PC-9 (cell line): ENCODE measurements around the gene RNU6-1. TPM values are rescaled to one million over a fixed set of nuclear protein-coding genes. Genes with fewer than 3 reads are reported as not detected.

ENCODE experiments used
- BruUV-seq: library from RNA; stranded (reverse); fragments of 400-500 nt; replicated peaks from 2 replicates; lab custom pipeline; 2021; lab: Mats Ljungman, UMichigan
- CTCF ChIA-PET: fragments of 300-600 bp; sonication (Branson Sonifier 250); formaldehyde crosslinking; loops from one replicate; lab custom pipeline; 2022; ENCODE audit warnings: antibody characterized with exemption; lab: Charles Lee
- POLR2A ChIA-PET: fragments of 300-600 bp; sonication (Branson Sonifier 250); formaldehyde crosslinking; loops from one replicate; lab custom pipeline; 2022; ENCODE audit warnings: antibody characterized with exemption; ENCODE audit not compliant: unreplicated experiment; lab: Charles Lee
- DNase-seq, 2 experiments: peaks; one replicate each; pipeline versions ENCODE4 v3.0.0 to v3.0.0-alpha.2; 2015 to 2022; ENCODE audit warnings: mixed read lengths in 1 of 2
- H2AFZ ChIP-seq: fragments of 200-600 bp; sonication (generic); 2 replicates; pipeline ENCODE4 v1.8.1; 2017; ENCODE audit warnings: antibody characterized with exemption
- H3F3A ChIP-seq: fragments of 200-600 bp; sonication (generic); 2 replicates; pipeline ENCODE4 v1.8.1; 2017; ENCODE audit warnings: antibody characterized with exemption, mild to moderate bottlenecking, low read depth; ENCODE audit not compliant: insufficient read depth
- H3K27ac ChIP-seq: fragments of 200-600 bp; sonication (generic); 2 replicates; pipeline ENCODE4 v1.6.1; 2016; ENCODE audit warnings: mixed run types
- H3K27me3 ChIP-seq: fragments of 200-600 bp; sonication (generic); 2 replicates; pipeline ENCODE4 v1.6.1; 2016; ENCODE audit warnings: low read depth, mixed run types; ENCODE audit not compliant: insufficient read depth
- H3K36me3 ChIP-seq: fragments of 200-600 bp; sonication (generic); 2 replicates; pipeline ENCODE4 v1.6.1; 2016; ENCODE audit warnings: low read depth, mixed run types
- H3K4me1 ChIP-seq: fragments of 200-600 bp; sonication (generic); replicated peaks from 2 replicates; pipeline ENCODE4 v1.6.1; 2016; ENCODE audit warnings: mixed run types; ENCODE audit not compliant: insufficient read depth
- H3K4me2 ChIP-seq: fragments of 200-600 bp; sonication (generic); 2 replicates; pipeline ENCODE4 v1.6.1; 2017; ENCODE audit warnings: mixed run types
- H3K4me3 ChIP-seq: fragments of 200-600 bp; sonication (generic); 2 replicates; pipeline ENCODE4 v1.6.1; 2016; ENCODE audit warnings: mixed run types
- H3K79me2 ChIP-seq: fragments of 200-600 bp; sonication (generic); 2 replicates; pipeline ENCODE4 v1.6.1; 2017; ENCODE audit warnings: low read depth, mixed run types
- H3K9me2 ChIP-seq: fragments of 200-600 bp; sonication (generic); 2 replicates; pipeline ENCODE4 v1.8.1; 2017; ENCODE audit warnings: mild to moderate bottlenecking; ENCODE audit not compliant: insufficient read depth
- H3K9me3 ChIP-seq: fragments of 200-600 bp; sonication (generic); 2 replicates; pipeline ENCODE4 v1.8.1; 2016; ENCODE audit warnings: low read depth; ENCODE audit not compliant: insufficient read depth
- H4K20me1 ChIP-seq: fragments of 200-600 bp; sonication (generic); 2 replicates; pipeline ENCODE4 v1.8.1; 2017; ENCODE audit not compliant: insufficient read depth
- EZH2 ChIP-seq: fragments of 200-600 bp; sonication (generic); IDR thresholded peaks from 2 replicates; pipeline ENCODE4 v1.8.0; 2017; ENCODE audit warnings: antibody characterized with exemption, low read depth
- intact Hi-C: fragments of 100-400 bp; cut with micrococcal nuclease; formaldehyde crosslinking; loops from one replicate; pipeline ENCODE4 v1.10.0; 2022; ENCODE audit not compliant: unreplicated experiment
- total RNA-seq: library from RNA; stranded (reverse); gene quantifications from 2 replicates; pipeline ENCODE4 v1.2.3, GENCODE V29; 2021
- TF ChIP-seq, protein P1 (sequence below): fragments of 200-600 bp; sonication (generic); conservative IDR thresholded peaks from 2 replicates; pipeline ENCODE4 v1.6.1; 2017; ENCODE audit warnings: mixed run types, antibody characterized with exemption, mild to moderate bottlenecking, moderate library complexity

Gene RNU6-1
- total RNA-seq, 1 experiment from 2014 or later, result not detected

DNA sequence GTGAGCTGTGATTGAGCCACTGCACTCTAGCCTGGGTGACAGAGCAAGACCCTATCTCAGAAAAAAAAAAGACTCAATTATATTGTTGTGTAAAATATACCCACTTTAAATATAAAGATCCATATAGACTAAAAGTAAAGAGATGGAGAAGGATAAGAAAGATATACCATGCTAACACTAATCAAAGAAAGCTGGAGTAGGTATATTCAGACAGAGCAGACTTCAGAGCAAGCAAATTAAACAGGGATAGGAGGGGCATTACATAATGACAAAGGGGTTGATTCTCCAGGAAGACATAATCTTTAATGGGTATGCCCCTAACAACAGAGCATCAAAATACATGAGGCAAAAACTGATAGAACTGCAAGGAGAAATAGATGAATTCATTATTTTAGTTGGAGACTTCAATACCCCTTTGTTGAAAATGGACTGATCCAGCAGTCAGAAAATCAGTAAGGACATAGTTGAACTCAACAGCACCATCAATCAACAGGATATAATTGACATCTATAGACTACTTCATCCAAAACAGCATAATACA, 31.1 kb upstream of the RNU6-1 start:
- ChIA-PET POLR2A (no interaction called here), CTCF (no interaction called here)
- Histone ChIP-seq H3K4me3 (no peak overlapping the region), H3K36me3 (no peaks in the 10 kb centered on the region), H3K27ac (no peak overlapping the region), H2AFZ (no peak overlapping the region), H3K27me3 (no peaks in the 10 kb centered on the region), H3K4me1 (no peaks in the 10 kb centered on the region), H3K4me2 (no peak overlapping the region), H3K79me2 (no peaks in the 10 kb centered on the region), H3F3A (no peaks in the 10 kb centered on the region), H3K9me3 (no peaks in the 10 kb centered on the region), H3K9me2 (no peaks in the 10 kb centered on the region), H4K20me1 (no peaks in the 10 kb centered on the region)
- intact Hi-C loops, result no loop called here
- no TSS peak for BruUV-seq
- DNase-seq, result no peak
- TF ChIP-seq, protein P1, sequence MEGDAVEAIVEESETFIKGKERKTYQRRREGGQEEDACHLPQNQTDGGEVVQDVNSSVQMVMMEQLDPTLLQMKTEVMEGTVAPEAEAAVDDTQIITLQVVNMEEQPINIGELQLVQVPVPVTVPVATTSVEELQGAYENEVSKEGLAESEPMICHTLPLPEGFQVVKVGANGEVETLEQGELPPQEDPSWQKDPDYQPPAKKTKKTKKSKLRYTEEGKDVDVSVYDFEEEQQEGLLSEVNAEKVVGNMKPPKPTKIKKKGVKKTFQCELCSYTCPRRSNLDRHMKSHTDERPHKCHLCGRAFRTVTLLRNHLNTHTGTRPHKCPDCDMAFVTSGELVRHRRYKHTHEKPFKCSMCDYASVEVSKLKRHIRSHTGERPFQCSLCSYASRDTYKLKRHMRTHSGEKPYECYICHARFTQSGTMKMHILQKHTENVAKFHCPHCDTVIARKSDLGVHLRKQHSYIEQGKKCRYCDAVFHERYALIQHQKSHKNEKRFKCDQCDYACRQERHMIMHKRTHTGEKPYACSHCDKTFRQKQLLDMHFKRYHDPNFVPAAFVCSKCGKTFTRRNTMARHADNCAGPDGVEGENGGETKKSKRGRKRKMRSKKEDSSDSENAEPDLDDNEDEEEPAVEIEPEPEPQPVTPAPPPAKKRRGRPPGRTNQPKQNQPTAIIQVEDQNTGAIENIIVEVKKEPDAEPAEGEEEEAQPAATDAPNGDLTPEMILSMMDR, result no peak
- no peak for TF ChIP-seq EZH2

DNA sequence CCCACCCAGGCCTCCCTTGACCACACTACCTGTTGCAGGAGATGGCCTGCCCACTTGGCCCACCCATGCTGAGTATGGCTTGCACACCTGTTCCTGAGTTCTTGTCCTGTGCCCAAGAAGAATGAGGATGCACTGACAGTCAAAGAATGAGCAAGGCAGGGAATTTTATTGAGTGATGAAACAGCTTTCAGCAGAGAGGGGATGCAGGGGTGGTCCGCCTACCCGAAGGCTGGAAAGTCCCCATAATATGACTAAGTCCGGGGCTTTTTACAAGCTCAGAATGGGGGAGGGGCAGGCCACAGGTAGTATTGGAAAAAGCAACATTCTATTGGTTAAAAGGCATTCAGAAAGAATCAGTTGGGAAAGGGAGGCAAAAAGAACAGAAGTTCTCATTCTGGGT, 29.9 kb upstream of the RNU6-1 start:
- H2AFZ ChIP-seq, result no peak overlapping the region
- CTCF ChIA-PET, result no interaction called here
- POLR2A ChIA-PET, result no interaction called here
- H3K4me3 ChIP-seq, result no peak overlapping the region
- intact Hi-C loops, result loop anchor here (10.0 kb wide), 1 partner anchor 185 kb away; the partner anchor contains the start of gene PIAS1
- DNase-seq, result no peak
- no peaks in the 10 kb centered on the region for H3K27me3 ChIP-seq
- no peak overlapping the region for H3K27ac ChIP-seq
- no TSS peak for BruUV-seq
- H3K4me1 ChIP-seq, result no peaks in the 10 kb centered on the region
- no peaks in the 10 kb centered on the region for H3K9me2 ChIP-seq
- no peaks in the 10 kb centered on the region for H3K9me3 ChIP-seq
- H4K20me1 ChIP-seq, result no peaks in the 10 kb centered on the region
- H3K4me2 ChIP-seq, result no peak overlapping the region
- H3F3A ChIP-seq, result no peaks in the 10 kb centered on the region
- no peaks in the 10 kb centered on the region for H3K79me2 ChIP-seq
- H3K36me3 ChIP-seq, result no peaks in the 10 kb centered on the region
- no peak for TF ChIP-seq EZH2
- TF ChIP-seq, protein P1, result no peak

DNA sequence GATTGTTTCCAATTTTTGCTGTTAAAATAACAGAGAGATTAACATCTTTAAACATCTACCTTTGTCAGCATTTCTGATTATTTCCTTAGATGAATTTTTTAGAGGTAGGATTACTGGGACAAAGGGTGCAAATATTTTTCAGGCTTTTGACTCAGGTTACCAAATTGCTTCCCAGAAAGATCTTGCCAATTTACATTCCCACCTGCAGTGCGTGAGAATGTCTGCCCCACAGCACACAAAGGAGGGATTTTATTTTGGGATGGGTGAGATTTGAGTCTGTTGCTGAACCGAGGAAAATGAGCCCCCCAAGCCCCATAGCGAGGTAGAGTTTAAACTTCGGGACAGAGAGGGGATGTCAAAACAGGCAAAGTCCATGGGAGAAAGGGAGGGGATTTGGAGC, 25.9 kb upstream of the RNU6-1 start:
- Histone ChIP-seq H3K9me2 (no peaks in the 10 kb centered on the region), H3K79me2 (no peaks in the 10 kb centered on the region), H3K4me3 (no peak overlapping the region), H4K20me1 (no peaks in the 10 kb centered on the region), H3K4me1 (no peaks in the 10 kb centered on the region), H2AFZ (no peak overlapping the region), H3K36me3 (no peaks in the 10 kb centered on the region), H3K9me3 (no peaks in the 10 kb centered on the region), H3K27ac (no peak overlapping the region), H3F3A (no peaks in the 10 kb centered on the region), H3K4me2 (no peak overlapping the region), H3K27me3 (no peaks in the 10 kb centered on the region)
- intact Hi-C loops, result loop anchor here (10.0 kb wide), 1 partner anchor 189 kb away; the partner anchor contains the start of gene PIAS1
- BruUV-seq, result no TSS peak
- ChIA-PET CTCF (no interaction called here), POLR2A (no interaction called here)
- DNase-seq, result no peak
- no peak for TF ChIP-seq EZH2
- TF ChIP-seq, protein P1, result no peak
